ENCODE results near the gene HIVEP3.

Gene HIVEP3

DNA sequence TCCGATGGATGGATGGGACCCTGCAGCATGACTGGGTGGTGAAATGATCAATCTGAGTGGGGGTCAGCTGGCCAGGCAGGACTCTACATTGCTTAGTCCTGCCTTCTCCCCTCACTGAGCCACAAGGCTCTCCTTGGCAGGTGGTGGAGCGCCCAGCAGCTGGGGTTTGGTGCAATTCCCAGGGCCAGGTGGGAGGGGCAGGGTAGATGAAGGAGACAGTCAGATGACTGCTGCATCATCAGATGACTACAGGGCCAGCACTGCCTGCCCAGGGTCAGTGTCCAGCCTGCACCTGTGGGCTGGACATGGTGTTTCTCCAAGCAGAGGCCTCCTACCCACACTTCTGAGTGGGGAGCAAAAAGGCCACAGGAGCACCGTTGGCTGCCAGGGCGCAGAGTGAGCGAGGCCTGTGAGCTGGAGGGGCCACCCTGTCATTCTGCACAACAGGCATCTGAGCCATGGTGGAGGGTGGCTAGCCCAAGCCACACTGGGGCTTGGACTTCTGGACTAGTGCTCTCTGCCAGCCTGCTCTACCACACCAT is 330.3 kb downstream of the HIVEP3 start:
- no peaks in the 10 kb centered on the region for H3K9me3 ChIP-seq (ENCODE audit: low read length)
- no peaks in the 10 kb centered on the region for H3K4me1 ChIP-seq (ENCODE audit: insufficient read depth, low read length, severe bottlenecking)
- no peaks in the 10 kb centered on the region for H4K20me1 ChIP-seq (ENCODE audit: insufficient read depth, low read length)
- H3K4me2 ChIP-seq (ENCODE audit: low read length) = no peak overlapping the region
- no peak overlapping the region for H3K9ac ChIP-seq (ENCODE audit: low read length)
- peaks cover 4% of the 10 kb centered on the region; the same call in 1 of the 2 replicates for H3K36me3 ChIP-seq (ENCODE audit: insufficient read depth, low read length)
- H3K27ac ChIP-seq (ENCODE audit: low read depth, low read length, poor library complexity, severe bottlenecking) = no peak overlapping the region
- no peaks in the 10 kb centered on the region for H3K27me3 ChIP-seq (ENCODE audit: insufficient read depth, low read length)
- no peaks in the 10 kb centered on the region for H3K9me2 ChIP-seq (ENCODE audit: low read depth, low read length)
- no peaks in the 10 kb centered on the region for H3F3A ChIP-seq (ENCODE audit: insufficient read depth, low read length)
- TF ChIP-seq EZH2 (IDR thresholded peaks at IDR 0.05; ENCODE audit: borderline replicate concordance, low read length) = no peak
- TF ChIP-seq, protein P1, sequence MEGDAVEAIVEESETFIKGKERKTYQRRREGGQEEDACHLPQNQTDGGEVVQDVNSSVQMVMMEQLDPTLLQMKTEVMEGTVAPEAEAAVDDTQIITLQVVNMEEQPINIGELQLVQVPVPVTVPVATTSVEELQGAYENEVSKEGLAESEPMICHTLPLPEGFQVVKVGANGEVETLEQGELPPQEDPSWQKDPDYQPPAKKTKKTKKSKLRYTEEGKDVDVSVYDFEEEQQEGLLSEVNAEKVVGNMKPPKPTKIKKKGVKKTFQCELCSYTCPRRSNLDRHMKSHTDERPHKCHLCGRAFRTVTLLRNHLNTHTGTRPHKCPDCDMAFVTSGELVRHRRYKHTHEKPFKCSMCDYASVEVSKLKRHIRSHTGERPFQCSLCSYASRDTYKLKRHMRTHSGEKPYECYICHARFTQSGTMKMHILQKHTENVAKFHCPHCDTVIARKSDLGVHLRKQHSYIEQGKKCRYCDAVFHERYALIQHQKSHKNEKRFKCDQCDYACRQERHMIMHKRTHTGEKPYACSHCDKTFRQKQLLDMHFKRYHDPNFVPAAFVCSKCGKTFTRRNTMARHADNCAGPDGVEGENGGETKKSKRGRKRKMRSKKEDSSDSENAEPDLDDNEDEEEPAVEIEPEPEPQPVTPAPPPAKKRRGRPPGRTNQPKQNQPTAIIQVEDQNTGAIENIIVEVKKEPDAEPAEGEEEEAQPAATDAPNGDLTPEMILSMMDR (IDR thresholded peaks at IDR 0.05; ENCODE audit: low read length) = no peak
- no peak overlapping the region for H3K4me3 ChIP-seq (ENCODE audit: low read depth, low read length, poor library complexity, severe bottlenecking)
- no peaks in the 10 kb centered on the region for H3K79me2 ChIP-seq (ENCODE audit: insufficient read depth, low read length)
- no peak overlapping the region for H2AFZ ChIP-seq (ENCODE audit: low read length)

DNA sequence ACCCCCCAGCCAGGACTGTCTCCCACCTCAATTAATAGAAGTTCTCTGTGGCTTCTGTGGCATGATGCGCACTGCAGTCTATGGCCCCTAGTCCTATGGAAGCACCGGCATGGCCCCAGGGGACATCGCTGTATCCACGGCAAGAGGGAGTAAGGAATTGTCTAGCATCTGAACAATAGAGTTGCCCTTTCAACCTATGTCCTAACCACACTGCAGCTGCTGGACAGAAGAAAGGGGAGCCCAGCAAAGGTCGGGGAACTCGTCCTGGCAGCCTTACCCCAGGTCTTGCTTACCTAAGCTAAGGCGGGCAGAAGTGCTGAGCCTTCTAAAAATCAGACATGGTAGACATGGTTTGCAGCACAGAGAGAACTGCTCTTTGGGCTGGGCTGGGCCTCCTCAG is 330.9 kb downstream of the HIVEP3 start:
- Histone ChIP-seq H3K27me3 (ENCODE audit: insufficient read depth, low read length) (no peaks in the 10 kb centered on the region), H3K9ac (ENCODE audit: low read length) (no peak overlapping the region), H3K79me2 (ENCODE audit: insufficient read depth, low read length) (no peaks in the 10 kb centered on the region), H3K4me3 (ENCODE audit: low read depth, low read length, poor library complexity, severe bottlenecking) (no peak overlapping the region), H3K4me2 (ENCODE audit: low read length) (no peak overlapping the region), H2AFZ (ENCODE audit: low read length) (no peak overlapping the region), H3K9me3 (ENCODE audit: low read length) (no peaks in the 10 kb centered on the region), H3K9me2 (ENCODE audit: low read depth, low read length) (no peaks in the 10 kb centered on the region), H4K20me1 (ENCODE audit: insufficient read depth, low read length) (no peaks in the 10 kb centered on the region), H3K27ac (ENCODE audit: low read depth, low read length, poor library complexity, severe bottlenecking) (no peak overlapping the region), H3K36me3 (ENCODE audit: insufficient read depth, low read length) (peaks cover 4% of the 10 kb centered on the region; the same call in 1 of the 2 replicates), H3K4me1 (ENCODE audit: insufficient read depth, low read length, severe bottlenecking) (no peaks in the 10 kb centered on the region), H3F3A (ENCODE audit: insufficient read depth, low read length) (no peaks in the 10 kb centered on the region)
- TF ChIP-seq, protein P1 (IDR thresholded peaks at IDR 0.05; ENCODE audit: low read length) = no peak
- no peak for TF ChIP-seq EZH2 (IDR thresholded peaks at IDR 0.05; ENCODE audit: borderline replicate concordance, low read length)

DNA sequence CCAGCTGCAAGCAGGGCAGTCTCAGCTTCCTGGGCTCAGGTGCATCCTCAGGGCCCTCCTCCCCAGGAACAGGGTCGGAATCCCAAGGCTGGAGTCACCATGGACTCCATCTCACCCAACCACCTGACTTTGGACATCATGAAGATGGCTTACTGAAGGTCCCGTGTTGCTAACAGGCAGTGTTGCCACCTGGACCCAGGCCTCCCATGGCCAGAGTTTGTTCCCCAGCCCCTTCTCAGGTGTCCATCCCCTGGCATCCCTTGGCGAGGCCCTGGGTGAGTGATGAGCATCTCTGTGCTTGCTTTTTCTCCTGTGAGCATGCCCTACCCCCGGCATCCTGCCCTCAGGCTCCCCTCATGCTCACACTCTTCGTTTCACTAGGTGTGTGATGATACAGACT is 332.5 kb downstream of the HIVEP3 start:
- H3K36me3 ChIP-seq (ENCODE audit: insufficient read depth, low read length) = peaks cover 4% of the 10 kb centered on the region; the same call in 1 of the 2 replicates
- TF ChIP-seq, protein P1 (IDR thresholded peaks at IDR 0.05; ENCODE audit: low read length) = no peak
- no peak for TF ChIP-seq EZH2 (IDR thresholded peaks at IDR 0.05; ENCODE audit: borderline replicate concordance, low read length)
- no peaks in the 10 kb centered on the region for H3K27me3 ChIP-seq (ENCODE audit: insufficient read depth, low read length)
- H3K4me1 ChIP-seq (ENCODE audit: insufficient read depth, low read length, severe bottlenecking) = no peaks in the 10 kb centered on the region
- H3K79me2 ChIP-seq (ENCODE audit: insufficient read depth, low read length) = no peaks in the 10 kb centered on the region
- no peaks in the 10 kb centered on the region for H3K9me2 ChIP-seq (ENCODE audit: low read depth, low read length)
- H2AFZ ChIP-seq (ENCODE audit: low read length) = no peak overlapping the region
- no peak overlapping the region for H3K27ac ChIP-seq (ENCODE audit: low read depth, low read length, poor library complexity, severe bottlenecking)
- H3K9me3 ChIP-seq (ENCODE audit: low read length) = no peaks in the 10 kb centered on the region
- H3K9ac ChIP-seq (ENCODE audit: low read length) = no peak overlapping the region
- H3K4me2 ChIP-seq (ENCODE audit: low read length) = no peak overlapping the region
- no peaks in the 10 kb centered on the region for H3F3A ChIP-seq (ENCODE audit: insufficient read depth, low read length)
- H4K20me1 ChIP-seq (ENCODE audit: insufficient read depth, low read length) = no peaks in the 10 kb centered on the region
- no peak overlapping the region for H3K4me3 ChIP-seq (ENCODE audit: low read depth, low read length, poor library complexity, severe bottlenecking)

Data from OCI-LY1 (cell line).